Neural cell (in vitro differentiated cells): ENCODE data around the gene ZNF862.

ENCODE experiments used
- EZH2 ChIP-seq: fragments of 200-600, 300-800 bp; shearing (Covaris generic), sonication (generic); IDR thresholded peaks from 2 replicates; pipeline ENCODE4 v1.6.1; 2014; ENCODE audit warnings: antibody characterized with exemption, low read length, borderline replicate concordance, mild to moderate bottlenecking; ENCODE audit not compliant: insufficient read depth, poor library complexity, severe bottlenecking
- TF ChIP-seq, protein P1 (sequence below): fragments of 450-650 bp; IDR thresholded peaks from 2 replicates; pipeline ENCODE4 v1.5.1; 2014; ENCODE audit warnings: antibody characterized with exemption, mild to moderate bottlenecking, moderate library complexity; ENCODE audit not compliant: poor library complexity, severe bottlenecking

DNA sequence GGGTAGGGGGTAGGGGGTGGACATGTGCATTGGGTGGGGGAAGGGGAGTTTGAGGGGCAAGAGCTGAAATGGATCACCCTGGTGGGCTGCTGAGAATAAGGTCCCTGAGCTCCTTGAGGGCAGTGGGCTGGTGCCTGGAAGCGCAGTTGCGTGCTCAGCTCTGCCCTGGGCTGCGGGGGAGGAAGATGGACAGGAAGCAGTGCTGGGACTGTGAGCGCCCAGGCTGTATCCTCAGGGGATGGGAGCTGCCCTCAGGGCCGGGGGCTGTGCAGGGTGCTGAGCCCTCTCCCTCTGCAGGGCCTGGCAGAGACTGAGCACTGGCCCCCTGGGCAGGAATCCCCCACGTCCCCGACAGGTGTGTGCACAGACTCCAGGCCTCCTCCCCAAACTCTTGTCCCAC, 40.4 kb upstream of the ZNF862 start:
- TF ChIP-seq, protein P1, sequence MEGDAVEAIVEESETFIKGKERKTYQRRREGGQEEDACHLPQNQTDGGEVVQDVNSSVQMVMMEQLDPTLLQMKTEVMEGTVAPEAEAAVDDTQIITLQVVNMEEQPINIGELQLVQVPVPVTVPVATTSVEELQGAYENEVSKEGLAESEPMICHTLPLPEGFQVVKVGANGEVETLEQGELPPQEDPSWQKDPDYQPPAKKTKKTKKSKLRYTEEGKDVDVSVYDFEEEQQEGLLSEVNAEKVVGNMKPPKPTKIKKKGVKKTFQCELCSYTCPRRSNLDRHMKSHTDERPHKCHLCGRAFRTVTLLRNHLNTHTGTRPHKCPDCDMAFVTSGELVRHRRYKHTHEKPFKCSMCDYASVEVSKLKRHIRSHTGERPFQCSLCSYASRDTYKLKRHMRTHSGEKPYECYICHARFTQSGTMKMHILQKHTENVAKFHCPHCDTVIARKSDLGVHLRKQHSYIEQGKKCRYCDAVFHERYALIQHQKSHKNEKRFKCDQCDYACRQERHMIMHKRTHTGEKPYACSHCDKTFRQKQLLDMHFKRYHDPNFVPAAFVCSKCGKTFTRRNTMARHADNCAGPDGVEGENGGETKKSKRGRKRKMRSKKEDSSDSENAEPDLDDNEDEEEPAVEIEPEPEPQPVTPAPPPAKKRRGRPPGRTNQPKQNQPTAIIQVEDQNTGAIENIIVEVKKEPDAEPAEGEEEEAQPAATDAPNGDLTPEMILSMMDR, result no peak
- no peak for TF ChIP-seq EZH2
